Kidney (tissue), 22 donors: ENCODE data around the gene DENND4A. TPM values are rescaled to one million over a fixed set of nuclear protein-coding genes. Genes with fewer than 3 reads are reported as not detected.

Experiments
- DNase-seq, 5 donors: peaks; one replicate each; pipeline ENCODE4 v3.0.0-alpha.2; 2013 to 2020
- FAIRE-seq: peaks from 2 replicates; lab custom pipeline; 2012; peaks lifted over from hg19 to GRCh38; lab: Jason Lieb, UNC
- H3K27ac ChIP-seq, 2 donors: one replicate each; pipeline ENCODE4 v1.7.0; 2013; ENCODE audit warnings: low read depth in 2 of 2, low read length in 2 of 2, inconsistent platforms in 1 of 2
- H3K27me3 ChIP-seq: one replicate; pipeline ENCODE4 v1.7.1; 2013; ENCODE audit warnings: low read length, inconsistent platforms; ENCODE audit not compliant: control insufficient read depth, insufficient read depth
- H3K36me3 ChIP-seq, 3 donors: one replicate each; pipeline versions ENCODE4 v1.7.0 to v1.7.1; 2013; ENCODE audit warnings: low read length in 3 of 3, control low read depth in 1 of 3, inconsistent platforms in 1 of 3; ENCODE audit not compliant: insufficient read depth in 3 of 3, control insufficient read depth in 2 of 3
- H3K4me1 ChIP-seq, 3 donors: one replicate each; pipeline versions ENCODE4 v1.7.0 to v1.7.1; 2013; ENCODE audit warnings: low read length in 3 of 3, inconsistent platforms in 1 of 3, low read depth in 1 of 3; ENCODE audit not compliant: control insufficient read depth in 2 of 3, insufficient read depth in 2 of 3
- H3K4me3 ChIP-seq, 3 donors: one replicate each; pipeline versions ENCODE4 v1.7.0 to v1.8.1; 2013; ENCODE audit warnings: low read length in 3 of 3, control low read depth in 1 of 3, inconsistent platforms in 1 of 3
- H3K9ac ChIP-seq, 3 donors: one replicate each; pipeline versions ENCODE4 v1.7.0 to v1.7.1; 2013; ENCODE audit warnings: low read length in 3 of 3, control low read depth in 1 of 3, inconsistent platforms in 1 of 3
- H3K9me3 ChIP-seq, 3 donors: one replicate each; pipeline versions ENCODE4 v1.7.0 to v1.7.1; 2013; ENCODE audit warnings: low read length in 3 of 3, control low read depth in 1 of 3, inconsistent platforms in 1 of 3; ENCODE audit not compliant: control insufficient read depth in 2 of 3, insufficient read depth in 1 of 3
- intact Hi-C: fragments of 100-400 bp; cut with DNase I; formaldehyde crosslinking; loops from one replicate; pipeline ENCODE4 v1.11.1; 2022
- long read RNA-seq, 10 donors: library from polyadenylated mRNA in 1 of 10; unstranded in 1 of 10; transcript quantifications; one replicate each; pipeline ENCODE4 v2.0.0 and lab custom pipeline, GENCODE V29; 2021 to 2026
- polyA plus RNA-seq: library from polyadenylated mRNA; stranded (reverse); fragments of 350-450 nt; fragmentation: Illumina TruSeq; extraction: RNeasy Lipid Tissue Mini Kit (QIAGEN cat#74804); gene quantifications from one replicate; pipeline ENCODE4 v1.2.3, GENCODE V29; 2014; ENCODE audit warnings: low read depth, low replicate concordance; ENCODE audit not compliant: insufficient read depth
- total RNA-seq: library from RNA; stranded (reverse); fragmentation: NEBNext Ultra II Directional; extraction: Animal tissue kit (Norgen Biotek cat#: 25700); gene quantifications from one replicate; pipeline ENCODE4 v1.2.1, GENCODE V29; 2021
- TF ChIP-seq, protein P1 (sequence below): IDR thresholded peaks from 3 replicates; pipeline ENCODE4 v1.5.1; 2012; ENCODE audit warnings: mild to moderate bottlenecking, moderate library complexity, borderline replicate concordance; ENCODE audit not compliant: insufficient read depth; ENCODE audit errors: extremely low read depth
- donor health status: control.
- donor health status: control.
- donor health status: control.
- donor health status: control.
- donor health status: control.
- donor health status: DM: yes; HTN: yes; CAD: no.
- donor health status: Normal renal cell carcinoma (clear cell type).

Gene DENND4A
- total RNA-seq (35.9 TPM), polyA plus RNA-seq (8.6 TPM)
- long read RNA-seq, donor 1, result 0 reads
- long read RNA-seq, donor 2, result 0 reads
- long read RNA-seq, donor 3, result 0 reads
- long read RNA-seq, donor 4, result 0 reads
- long read RNA-seq, donor 5, result 0 reads
- long read RNA-seq, donor 6, result 0 reads
- long read RNA-seq, donor 7, partial matches to known transcripts, result 1 of 6 reads
- long read RNA-seq, donor 7, other reads (novel, unspliced or antisense), result 5 of 6 reads
- long read RNA-seq, donor 8, result 0 reads
- long read RNA-seq, donor 9, result 0 reads
- long read RNA-seq, donor 10, result 0 reads

GRCh38 chr15:65792138-65792987 lies at the start of gene DENND4A:
DENND4A (minus strand) TSS chr15:65792293; CDS start chr15:65756450, 35,843 bp downstream.
- H3K9me3 ChIP-seq, result no peaks in the 10 kb centered on the region
- peak within 1 kb of the TSS; percentile 92 to 98 (median 98) for H3K9ac ChIP-seq
- TF ChIP-seq, protein P1, sequence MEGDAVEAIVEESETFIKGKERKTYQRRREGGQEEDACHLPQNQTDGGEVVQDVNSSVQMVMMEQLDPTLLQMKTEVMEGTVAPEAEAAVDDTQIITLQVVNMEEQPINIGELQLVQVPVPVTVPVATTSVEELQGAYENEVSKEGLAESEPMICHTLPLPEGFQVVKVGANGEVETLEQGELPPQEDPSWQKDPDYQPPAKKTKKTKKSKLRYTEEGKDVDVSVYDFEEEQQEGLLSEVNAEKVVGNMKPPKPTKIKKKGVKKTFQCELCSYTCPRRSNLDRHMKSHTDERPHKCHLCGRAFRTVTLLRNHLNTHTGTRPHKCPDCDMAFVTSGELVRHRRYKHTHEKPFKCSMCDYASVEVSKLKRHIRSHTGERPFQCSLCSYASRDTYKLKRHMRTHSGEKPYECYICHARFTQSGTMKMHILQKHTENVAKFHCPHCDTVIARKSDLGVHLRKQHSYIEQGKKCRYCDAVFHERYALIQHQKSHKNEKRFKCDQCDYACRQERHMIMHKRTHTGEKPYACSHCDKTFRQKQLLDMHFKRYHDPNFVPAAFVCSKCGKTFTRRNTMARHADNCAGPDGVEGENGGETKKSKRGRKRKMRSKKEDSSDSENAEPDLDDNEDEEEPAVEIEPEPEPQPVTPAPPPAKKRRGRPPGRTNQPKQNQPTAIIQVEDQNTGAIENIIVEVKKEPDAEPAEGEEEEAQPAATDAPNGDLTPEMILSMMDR, result no peak
- peaks cover 0 to 5% (median 3%) of the 10 kb centered on the region in 3 donors for H3K4me1 ChIP-seq
- H3K27me3 ChIP-seq, result no peaks in the 10 kb centered on the region
- intact Hi-C loops, result no loop called here
- H3K27ac ChIP-seq, result peak within 1 kb of the TSS; percentile 88 to 97
- peak within 1 kb of the TSS; percentile 95 to 97 (median 96) for H3K4me3 ChIP-seq
- FAIRE-seq, result peak; percentile 80
- H3K36me3 ChIP-seq, result no peaks in the 10 kb centered on the region
- peak; percentile 99 for DNase-seq

DNA sequence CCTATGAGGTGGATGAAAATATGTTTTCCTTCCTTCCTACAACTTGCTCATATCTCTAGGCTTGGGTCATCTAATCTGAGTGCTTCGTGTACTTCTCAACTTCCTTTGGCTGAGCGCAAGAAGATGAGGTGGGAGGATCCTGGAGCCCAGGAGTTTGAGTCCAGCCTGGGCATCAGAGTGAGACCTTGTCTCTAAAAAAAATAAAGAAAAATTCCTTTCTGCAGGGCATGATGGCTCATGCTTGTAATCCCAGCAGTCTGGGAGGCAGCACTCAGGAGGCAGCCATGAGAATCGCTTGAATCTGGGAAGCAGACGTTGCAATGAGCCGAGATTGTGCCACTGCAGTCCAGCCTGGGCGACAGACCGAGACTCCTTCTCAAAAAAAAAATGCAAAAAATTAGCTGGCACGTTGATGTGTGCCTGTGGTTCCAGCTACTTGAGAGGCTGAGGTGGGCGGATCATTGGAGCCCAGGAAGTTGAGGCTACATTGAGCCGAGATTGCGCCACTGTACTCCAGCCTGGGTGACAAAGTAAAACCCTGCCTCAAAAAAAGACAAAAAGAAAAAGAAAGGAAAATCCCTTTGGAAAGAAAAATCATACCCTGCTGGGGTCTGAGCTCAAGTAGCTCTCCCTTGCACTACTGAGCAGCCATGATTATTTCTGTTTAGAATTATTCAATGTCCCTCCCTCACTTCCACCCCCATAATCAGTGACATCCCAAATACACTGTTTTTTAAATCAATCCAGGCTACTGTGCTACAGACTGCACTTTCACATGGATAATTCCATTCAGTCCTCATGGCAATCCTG lies 49.2 kb upstream of the DENND4A start:
- peak overlapping the region in 2 of 3 donors; percentile 33 to 46 for H3K4me3 ChIP-seq
- TF ChIP-seq, protein P1, result no peak
- H3K36me3 ChIP-seq, result no peaks in the 10 kb centered on the region
- H3K9me3 ChIP-seq, result no peaks in the 10 kb centered on the region
- intact Hi-C loops, result no loop called here
- H3K4me1 ChIP-seq, result peaks cover 1 to 9% (median 6%) of the 10 kb centered on the region in 3 donors
- FAIRE-seq (no peak), DNase-seq (peak in 3 of 5 donors; percentile 47 to 72 (median 58))
- H3K27me3 ChIP-seq, result no peaks in the 10 kb centered on the region
- peak overlapping the region in 1 of 2 donors; percentile 47 for H3K27ac ChIP-seq
- H3K9ac ChIP-seq, result no peak overlapping the region

GRCh38 chr15:65839985-65840384 lies 47.9 kb upstream of the DENND4A start:
- no peak overlapping the region for H3K4me3 ChIP-seq
- TF ChIP-seq, protein P1, result no peak
- intact Hi-C loops, result no loop called here
- no peak for FAIRE-seq
- no peak for DNase-seq
- H3K27ac ChIP-seq, result no peak overlapping the region
- no peak overlapping the region for H3K9ac ChIP-seq
- no peaks in the 10 kb centered on the region for H3K36me3 ChIP-seq
- no peaks in the 10 kb centered on the region for H3K27me3 ChIP-seq
- peaks cover 0 to 8% (median 7%) of the 10 kb centered on the region in 3 donors for H3K4me1 ChIP-seq
- H3K9me3 ChIP-seq, result no peaks in the 10 kb centered on the region
